Measurements from ENCODE around the gene GRB10.

- TF ChIP-seq CTCF (IDR thresholded peaks at IDR 0.05) = no peak
- no peak for TF ChIP-seq POLR2AphosphoS5 (IDR thresholded peaks at IDR 0.05; ENCODE audit: low read depth, low read length)
Observed at GRCh38 chr7:50724526-50725520, 57.9 kb downstream of the GRB10 start.
